OCI-LY3 (cell line): ENCODE measurements around the gene SBK3.
A peak's percentile ranks its signal among the peaks of the same experiment; 100 is the strongest.

ENCODE experiments used
- H2AFZ ChIP-seq: fragments of 200-600, 300-600 bp; shearing (Covaris generic); 2 replicates; pipeline ENCODE4 v1.6.0; 2014; ENCODE audit warnings: antibody characterized with exemption, low read depth, low read length
- H3K27ac ChIP-seq: fragments of 200-600, 300-600 bp; sonication (generic); 2 replicates; pipeline ENCODE4 v1.5.1; 2014; ENCODE audit warnings: mild to moderate bottlenecking, low read length, moderate library complexity, mixed read lengths
- H3K27me3 ChIP-seq: fragments of 200-600, 300-600 bp; sonication (generic); 2 replicates; pipeline ENCODE4 v1.6.1; 2014; ENCODE audit warnings: low read depth, low read length, mixed read lengths
- H3K36me3 ChIP-seq: fragments of 200-600, 300-600 bp; sonication (generic); replicated peaks from 2 replicates; pipeline ENCODE3; 2014; ENCODE audit warnings: low read depth, low read length, mixed read lengths
- H3K4me1 ChIP-seq: fragments of 300-600, 200-600 bp; sonication (generic); 2 replicates; pipeline ENCODE4 v1.6.1; 2014; ENCODE audit warnings: low read length, mixed read lengths
- H3K4me2 ChIP-seq: fragments of 200-600, 300-600 bp; sonication (generic); 2 replicates; pipeline ENCODE4 v1.6.1; 2014; ENCODE audit warnings: low read length, mixed read lengths
- H3K4me3 ChIP-seq: fragments of 300-600, 200-600 bp; sonication (generic); 2 replicates; pipeline ENCODE4 v1.5.1; 2014; ENCODE audit warnings: antibody characterized with exemption, mild to moderate bottlenecking, low read length, moderate library complexity
- H3K79me2 ChIP-seq: fragments of 300-600, 200-600 bp; shearing (Covaris generic); 2 replicates; pipeline ENCODE4 v1.6.1; 2014; ENCODE audit warnings: mild to moderate bottlenecking, low read length, mixed read lengths
- H3K9ac ChIP-seq: fragments of 300-600, 200-600 bp; shearing (Covaris generic); 2 replicates; pipeline ENCODE4 v1.6.0; 2014; ENCODE audit warnings: mild to moderate bottlenecking, low read length, moderate library complexity
- H3K9me3 ChIP-seq: fragments of 200-600, 300-600 bp; shearing (Covaris generic); 2 replicates; pipeline ENCODE4 v1.6.1; 2014; ENCODE audit warnings: low read length, mixed read lengths; ENCODE audit not compliant: insufficient read depth
- H4K20me1 ChIP-seq: fragments of 200-600, 300-600 bp; sonication (generic); 2 replicates; pipeline ENCODE4 v1.6.1; 2016; ENCODE audit warnings: low read length, mixed read lengths; ENCODE audit not compliant: insufficient read depth
- EZH2phosphoT487 ChIP-seq: fragments of 200-600 bp; shearing (Covaris generic); IDR thresholded peaks from 2 replicates; pipeline ENCODE4 v1.6.1; 2018; ENCODE audit warnings: antibody characterized with exemption, mixed run types, low read depth
- TF ChIP-seq, protein P1 (sequence below): fragments of 200-600, 300-600 bp; sonication (generic); IDR thresholded peaks from 2 replicates; pipeline ENCODE4 v1.5.1; 2014; ENCODE audit warnings: antibody characterized with exemption, low read length, low read depth

Gene SBK3

GRCh38 chr19:55581145-55581822 lies 35.9 kb upstream of the SBK3 start:
- peak overlapping the region; percentile 95 for H3K4me2 ChIP-seq
- TF ChIP-seq, protein P1, sequence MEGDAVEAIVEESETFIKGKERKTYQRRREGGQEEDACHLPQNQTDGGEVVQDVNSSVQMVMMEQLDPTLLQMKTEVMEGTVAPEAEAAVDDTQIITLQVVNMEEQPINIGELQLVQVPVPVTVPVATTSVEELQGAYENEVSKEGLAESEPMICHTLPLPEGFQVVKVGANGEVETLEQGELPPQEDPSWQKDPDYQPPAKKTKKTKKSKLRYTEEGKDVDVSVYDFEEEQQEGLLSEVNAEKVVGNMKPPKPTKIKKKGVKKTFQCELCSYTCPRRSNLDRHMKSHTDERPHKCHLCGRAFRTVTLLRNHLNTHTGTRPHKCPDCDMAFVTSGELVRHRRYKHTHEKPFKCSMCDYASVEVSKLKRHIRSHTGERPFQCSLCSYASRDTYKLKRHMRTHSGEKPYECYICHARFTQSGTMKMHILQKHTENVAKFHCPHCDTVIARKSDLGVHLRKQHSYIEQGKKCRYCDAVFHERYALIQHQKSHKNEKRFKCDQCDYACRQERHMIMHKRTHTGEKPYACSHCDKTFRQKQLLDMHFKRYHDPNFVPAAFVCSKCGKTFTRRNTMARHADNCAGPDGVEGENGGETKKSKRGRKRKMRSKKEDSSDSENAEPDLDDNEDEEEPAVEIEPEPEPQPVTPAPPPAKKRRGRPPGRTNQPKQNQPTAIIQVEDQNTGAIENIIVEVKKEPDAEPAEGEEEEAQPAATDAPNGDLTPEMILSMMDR, result no peak
- TF ChIP-seq EZH2phosphoT487, result no peak
- H3K4me3 ChIP-seq, result peak overlapping the region; percentile 88
- peak overlapping the region; percentile 75 for H2AFZ ChIP-seq
- H4K20me1 ChIP-seq, result no peaks in the 10 kb centered on the region
- H3K4me1 ChIP-seq, result peaks cover 14% of the 10 kb centered on the region
- H3K36me3 ChIP-seq, result peaks cover 18% of the 10 kb centered on the region
- no peaks in the 10 kb centered on the region for H3K27me3 ChIP-seq
- H3K27ac ChIP-seq, result peak overlapping the region; percentile 69
- H3K9me3 ChIP-seq, result no peaks in the 10 kb centered on the region
- H3K79me2 ChIP-seq, result peaks cover 27% of the 10 kb centered on the region
- H3K9ac ChIP-seq, result peak overlapping the region; percentile 98

DNA sequence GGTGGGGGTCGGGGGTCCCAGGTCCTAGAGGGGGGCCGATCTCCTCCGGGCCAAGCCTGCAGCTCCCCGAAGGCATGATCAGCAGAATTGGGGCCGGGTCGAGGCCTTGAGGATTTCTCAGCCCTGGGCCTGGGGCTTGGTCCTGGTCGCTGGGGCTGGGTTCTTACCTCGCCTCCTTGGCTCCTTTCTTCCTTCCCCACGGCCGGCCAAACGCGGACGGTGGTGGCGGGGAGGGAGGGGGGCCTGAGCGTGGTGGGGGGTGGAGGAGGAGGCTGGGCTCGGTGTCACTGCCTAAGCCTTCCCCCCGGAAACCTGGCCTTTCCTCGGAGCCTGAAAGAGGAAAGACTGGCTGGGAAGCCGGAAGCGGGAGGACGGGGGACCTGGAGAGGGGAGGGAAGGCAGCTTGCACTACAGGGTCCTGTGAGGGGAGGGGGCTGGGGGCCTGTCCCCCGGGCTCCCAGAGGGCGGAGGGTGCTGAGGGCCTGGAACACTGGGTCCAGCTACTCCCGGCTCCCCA lies 35.3 kb upstream of the SBK3 start, which contains the start of gene ZNF579:
TSS of gene ZNF579 (minus strand) at position 221 of the 517 bp plus-strand sequence. CDS start 1,209 bp downstream, outside the sequence.
- Histone ChIP-seq H3K4me3 (peak within 1 kb of the TSS; percentile 88), H3K27ac (peak within 1 kb of the TSS; percentile 69), H3K9me3 (no peaks in the 10 kb centered on the region), H2AFZ (peak within 1 kb of the TSS; percentile 75), H3K9ac (peak within 1 kb of the TSS; percentile 98), H3K36me3 (peaks cover 22% of the 10 kb centered on the region), H3K27me3 (no peaks in the 10 kb centered on the region), H4K20me1 (no peaks in the 10 kb centered on the region), H3K4me1 (peaks cover 14% of the 10 kb centered on the region), H3K79me2 (peaks cover 27% of the 10 kb centered on the region), H3K4me2 (peak within 1 kb of the TSS; percentile 95)
- TF ChIP-seq EZH2phosphoT487, result no peak
- TF ChIP-seq, protein P1, result no peak

DNA sequence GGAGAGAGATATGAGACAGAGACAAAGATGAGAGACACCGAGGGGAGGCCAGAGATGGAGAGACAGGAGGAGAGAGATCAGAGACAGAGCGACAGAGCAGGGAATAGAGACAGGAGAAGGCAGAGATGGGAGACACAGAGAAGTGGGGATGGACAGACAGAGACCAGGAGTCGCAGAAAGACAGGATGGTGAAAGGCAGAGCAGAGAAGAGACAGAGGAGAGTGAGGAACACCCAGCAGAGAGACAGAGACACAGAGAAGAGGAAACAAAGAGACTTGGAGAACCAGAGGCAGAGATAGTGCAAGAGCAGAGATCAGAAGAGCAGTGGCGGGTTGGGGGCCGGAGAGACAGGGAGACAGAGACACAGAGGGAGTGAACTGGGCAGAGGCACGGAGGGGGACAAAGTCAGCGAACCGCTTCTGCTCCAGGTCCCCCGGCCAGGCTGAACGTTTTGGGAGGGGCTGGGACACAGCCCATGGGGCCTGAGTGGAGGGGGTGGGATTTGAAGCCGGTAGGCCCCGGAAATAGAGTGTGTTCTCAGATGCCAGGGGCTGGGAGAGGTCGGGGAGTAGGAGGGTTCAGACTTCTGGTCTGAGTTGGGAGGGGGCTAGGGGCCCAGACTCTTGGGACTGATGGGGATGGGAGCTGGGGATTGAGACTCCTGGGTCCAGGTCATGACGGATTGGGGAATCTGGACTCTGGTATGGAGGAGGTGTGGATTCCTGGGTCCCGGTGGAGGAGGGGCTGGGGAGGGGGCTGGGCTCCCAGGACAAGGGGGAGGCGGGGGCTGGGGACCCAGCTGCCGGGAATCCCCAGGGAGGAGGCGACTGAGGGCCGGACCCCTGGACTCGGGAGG lies 34.7 kb upstream of the SBK3 start:
- H4K20me1 ChIP-seq, result no peaks in the 10 kb centered on the region
- peak overlapping the region; percentile 69 for H3K27ac ChIP-seq
- peaks cover 14% of the 10 kb centered on the region for H3K4me1 ChIP-seq
- no peaks in the 10 kb centered on the region for H3K9me3 ChIP-seq
- H3K4me3 ChIP-seq, result peak overlapping the region; percentile 88
- peak overlapping the region; percentile 48; the same call in 1 of the 2 replicates for H2AFZ ChIP-seq
- no peak for TF ChIP-seq EZH2phosphoT487
- TF ChIP-seq, protein P1, result no peak
- H3K9ac ChIP-seq, result peak overlapping the region; percentile 98
- H3K79me2 ChIP-seq, result peaks cover 27% of the 10 kb centered on the region
- peak overlapping the region; percentile 95 for H3K4me2 ChIP-seq
- H3K36me3 ChIP-seq, result peaks cover 22% of the 10 kb centered on the region
- no peaks in the 10 kb centered on the region for H3K27me3 ChIP-seq
